Neural cell (in vitro differentiated cells): ENCODE data around the gene OR6C4. TPM values are rescaled to one million over a fixed set of nuclear protein-coding genes. Genes with fewer than 3 reads are reported as not detected.
"Not testable (repeated sequence)": the region's sequence is repeated elsewhere in the genome, so short reads cannot be mapped to it uniquely, and the experiment has no call there.

Experiments
- H2AFZ ChIP-seq: fragments of 200-600, 300-800 bp; sonication (generic), shearing (Covaris generic); 2 replicates; pipeline ENCODE4 v1.6.0; 2014; ENCODE audit warnings: low read depth, mild to moderate bottlenecking, antibody characterized with exemption, low read length, moderate library complexity
- H3F3A ChIP-seq: fragments of 200-600 bp; shearing (Covaris generic); 2 replicates; pipeline ENCODE4 v1.6.1; 2016; ENCODE audit warnings: mild to moderate bottlenecking, moderate library complexity, mixed read lengths, antibody characterized with exemption, low read length; ENCODE audit not compliant: insufficient read depth, poor library complexity, severe bottlenecking
- H3K27ac ChIP-seq: fragments of 200-600, 300-800 bp; sonication (generic), shearing (Covaris generic); 2 replicates; pipeline ENCODE4 v1.5.1; 2014; ENCODE audit warnings: mild to moderate bottlenecking, low read length, moderate library complexity
- H3K27me3 ChIP-seq: fragments of 300-800, 200-600 bp; sonication (generic), shearing (Covaris generic); 2 replicates; pipeline ENCODE4 v1.6.0; 2014; ENCODE audit warnings: mild to moderate bottlenecking, low read depth, low read length, moderate library complexity; ENCODE audit not compliant: insufficient read depth
- H3K36me3 ChIP-seq: fragments of 300-800, 200-600 bp; sonication (generic), shearing (Covaris generic); 2 replicates; pipeline ENCODE4 v1.5.1; 2014; ENCODE audit warnings: mild to moderate bottlenecking, antibody characterized with exemption, low read length, moderate library complexity; ENCODE audit not compliant: insufficient read depth
- H3K4me2 ChIP-seq: fragments of 300-800, 200-600 bp; sonication (generic), shearing (Covaris generic); 2 replicates; pipeline ENCODE4 v1.6.0; 2014; ENCODE audit warnings: mild to moderate bottlenecking, low read length
- H3K4me3 ChIP-seq: fragments of 300-800, 200-600 bp; sonication (generic), shearing (Covaris generic); 2 replicates; pipeline ENCODE4 v1.5.1; 2014; ENCODE audit warnings: mild to moderate bottlenecking, low read length, moderate library complexity
- H3K79me2 ChIP-seq: fragments of 200-600 bp; shearing (Covaris generic); replicated peaks from 2 replicates; pipeline ENCODE4 v1.6.0; 2014; ENCODE audit warnings: mild to moderate bottlenecking, low read length, moderate library complexity; ENCODE audit not compliant: insufficient read depth
- H3K9ac ChIP-seq: fragments of 300-800, 200-600 bp; sonication (generic), shearing (Covaris generic); 2 replicates; pipeline ENCODE4 v1.6.1; 2016; ENCODE audit warnings: mild to moderate bottlenecking, low read length, mixed read lengths
- H3K9me2 ChIP-seq: fragments of 200-600 bp; shearing (Covaris generic); 2 replicates; pipeline ENCODE4 v1.6.1; 2016; ENCODE audit warnings: mild to moderate bottlenecking, low read length, mixed read lengths; ENCODE audit not compliant: insufficient read depth
- H3K9me3 ChIP-seq: fragments of 200-600, 300-800 bp; sonication (generic), shearing (Covaris generic); 2 replicates; pipeline ENCODE4 v1.6.1; 2016; ENCODE audit warnings: mild to moderate bottlenecking, mixed run types, low read length, moderate library complexity, mixed read lengths
- H4K20me1 ChIP-seq: fragments of 200-600 bp; shearing (Covaris generic); 2 replicates; pipeline ENCODE4 v1.6.1; 2016; ENCODE audit warnings: mild to moderate bottlenecking, mixed run types; ENCODE audit not compliant: insufficient read depth
- EZH2 ChIP-seq: fragments of 200-600, 300-800 bp; shearing (Covaris generic), sonication (generic); IDR thresholded peaks from 2 replicates; pipeline ENCODE4 v1.6.1; 2014; ENCODE audit warnings: antibody characterized with exemption, low read length, borderline replicate concordance, mild to moderate bottlenecking; ENCODE audit not compliant: insufficient read depth, poor library complexity, severe bottlenecking
- POLR2AphosphoS5 ChIP-seq: IDR thresholded peaks from 2 replicates; pipeline ENCODE4 v1.6.1; 2012
- RAD21 ChIP-seq: fragments of 450-650 bp; conservative IDR thresholded peaks from 2 replicates; pipeline ENCODE4 v1.6.1; 2014; ENCODE audit warnings: antibody characterized with exemption, mild to moderate bottlenecking, moderate library complexity
- SMC3 ChIP-seq: fragments of 450-650 bp; conservative IDR thresholded peaks from 2 replicates; pipeline ENCODE4 v1.6.1; 2014; ENCODE audit warnings: antibody characterized with exemption, mild to moderate bottlenecking, moderate library complexity; ENCODE audit not compliant: poor library complexity
- polyA plus RNA-seq: library from polyadenylated mRNA; depleted of rRNA; stranded (reverse); fragments of >200 nt; gene quantifications from 2 replicates; pipeline ENCODE4 v1.2.3, GENCODE V29; 2014
- TF ChIP-seq, protein P1 (sequence below): IDR thresholded peaks from 2 replicates; pipeline ENCODE4 v1.6.1; 2012; ENCODE audit warnings: borderline replicate concordance

OR6C4 gene
- polyA plus RNA-seq, 1 donor from 2014 or later = not detected

DNA sequence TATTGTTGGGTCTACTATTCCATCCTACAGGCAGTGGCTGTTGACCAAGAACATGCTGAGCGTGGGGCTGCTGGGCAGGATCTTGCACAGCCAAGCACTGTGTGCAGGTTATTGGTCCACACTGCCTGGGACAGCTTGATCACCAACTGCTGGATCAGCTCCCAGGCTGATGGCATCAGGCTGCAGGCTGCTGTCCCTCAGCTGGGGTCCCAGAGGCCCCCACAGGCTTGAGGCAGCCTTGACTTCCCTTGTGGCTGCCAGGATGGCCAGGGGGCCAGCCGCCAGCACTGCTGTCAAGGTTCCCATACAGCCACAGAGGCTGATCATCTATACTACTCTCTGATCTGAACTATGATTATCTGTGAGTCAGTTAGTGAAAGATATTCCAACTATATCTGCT lies 32.7 kb downstream of the OR6C4 start:
- H3K9ac ChIP-seq = no peak overlapping the region

DNA sequence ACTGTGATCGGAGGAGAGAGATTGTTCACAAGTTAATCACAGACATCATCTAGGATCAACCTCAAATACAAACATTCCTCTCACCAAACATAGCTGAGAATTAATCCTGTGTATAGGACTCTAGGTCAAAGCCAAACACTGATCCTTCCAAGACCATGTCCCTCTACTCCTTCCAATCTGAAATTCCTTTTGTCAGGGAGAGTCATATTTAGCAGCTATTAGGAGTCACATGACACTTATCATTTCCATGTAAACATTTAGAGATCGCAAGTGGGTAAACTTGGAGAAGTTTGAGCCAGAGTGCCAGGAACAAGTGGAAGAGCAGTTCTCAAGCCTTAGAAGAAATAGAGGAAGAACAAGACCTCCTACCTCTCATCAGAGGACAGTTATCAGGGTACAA lies 36.4 kb downstream of the OR6C4 start:
- H3K36me3 ChIP-seq = no peaks in the 10 kb centered on the region
- H2AFZ ChIP-seq = no peak overlapping the region
- no peaks in the 10 kb centered on the region for H3F3A ChIP-seq
- H3K9me2 ChIP-seq = no peaks in the 10 kb centered on the region
- H3K4me3 ChIP-seq = no peak overlapping the region
- no peaks in the 10 kb centered on the region for H3K9me3 ChIP-seq
- H3K9ac ChIP-seq = no peak overlapping the region
- H3K27me3 ChIP-seq = no peaks in the 10 kb centered on the region
- TF ChIP-seq EZH2 (no peak), RAD21 (no peak), POLR2AphosphoS5 (no peak), SMC3 (no peak)
- H3K4me2 ChIP-seq = no peak overlapping the region
- H3K79me2 ChIP-seq = no peaks in the 10 kb centered on the region
- H4K20me1 ChIP-seq = no peaks in the 10 kb centered on the region
- H3K27ac ChIP-seq = no peak overlapping the region

More for the DNA sequence above, 32.7 kb downstream of the OR6C4 start:
- H3K9me3 ChIP-seq = no peaks in the 10 kb centered on the region
- no peaks in the 10 kb centered on the region for H3F3A ChIP-seq
- TF ChIP-seq EZH2 (no peak), SMC3 (no peak)
- TF ChIP-seq, protein P1, sequence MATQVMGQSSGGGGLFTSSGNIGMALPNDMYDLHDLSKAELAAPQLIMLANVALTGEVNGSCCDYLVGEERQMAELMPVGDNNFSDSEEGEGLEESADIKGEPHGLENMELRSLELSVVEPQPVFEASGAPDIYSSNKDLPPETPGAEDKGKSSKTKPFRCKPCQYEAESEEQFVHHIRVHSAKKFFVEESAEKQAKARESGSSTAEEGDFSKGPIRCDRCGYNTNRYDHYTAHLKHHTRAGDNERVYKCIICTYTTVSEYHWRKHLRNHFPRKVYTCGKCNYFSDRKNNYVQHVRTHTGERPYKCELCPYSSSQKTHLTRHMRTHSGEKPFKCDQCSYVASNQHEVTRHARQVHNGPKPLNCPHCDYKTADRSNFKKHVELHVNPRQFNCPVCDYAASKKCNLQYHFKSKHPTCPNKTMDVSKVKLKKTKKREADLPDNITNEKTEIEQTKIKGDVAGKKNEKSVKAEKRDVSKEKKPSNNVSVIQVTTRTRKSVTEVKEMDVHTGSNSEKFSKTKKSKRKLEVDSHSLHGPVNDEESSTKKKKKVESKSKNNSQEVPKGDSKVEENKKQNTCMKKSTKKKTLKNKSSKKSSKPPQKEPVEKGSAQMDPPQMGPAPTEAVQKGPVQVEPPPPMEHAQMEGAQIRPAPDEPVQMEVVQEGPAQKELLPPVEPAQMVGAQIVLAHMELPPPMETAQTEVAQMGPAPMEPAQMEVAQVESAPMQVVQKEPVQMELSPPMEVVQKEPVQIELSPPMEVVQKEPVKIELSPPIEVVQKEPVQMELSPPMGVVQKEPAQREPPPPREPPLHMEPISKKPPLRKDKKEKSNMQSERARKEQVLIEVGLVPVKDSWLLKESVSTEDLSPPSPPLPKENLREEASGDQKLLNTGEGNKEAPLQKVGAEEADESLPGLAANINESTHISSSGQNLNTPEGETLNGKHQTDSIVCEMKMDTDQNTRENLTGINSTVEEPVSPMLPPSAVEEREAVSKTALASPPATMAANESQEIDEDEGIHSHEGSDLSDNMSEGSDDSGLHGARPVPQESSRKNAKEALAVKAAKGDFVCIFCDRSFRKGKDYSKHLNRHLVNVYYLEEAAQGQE = no peak
- H3K9me2 ChIP-seq = no peaks in the 10 kb centered on the region
- H3K27me3 ChIP-seq = no peaks in the 10 kb centered on the region
- H3K36me3 ChIP-seq = no peaks in the 10 kb centered on the region
- H3K27ac ChIP-seq = no peak overlapping the region
- H3K4me3 ChIP-seq = no peak overlapping the region
- no peaks in the 10 kb centered on the region for H3K79me2 ChIP-seq
- no peaks in the 10 kb centered on the region for H4K20me1 ChIP-seq
- H2AFZ ChIP-seq = no peak overlapping the region
- no peak overlapping the region for H3K4me2 ChIP-seq

DNA sequence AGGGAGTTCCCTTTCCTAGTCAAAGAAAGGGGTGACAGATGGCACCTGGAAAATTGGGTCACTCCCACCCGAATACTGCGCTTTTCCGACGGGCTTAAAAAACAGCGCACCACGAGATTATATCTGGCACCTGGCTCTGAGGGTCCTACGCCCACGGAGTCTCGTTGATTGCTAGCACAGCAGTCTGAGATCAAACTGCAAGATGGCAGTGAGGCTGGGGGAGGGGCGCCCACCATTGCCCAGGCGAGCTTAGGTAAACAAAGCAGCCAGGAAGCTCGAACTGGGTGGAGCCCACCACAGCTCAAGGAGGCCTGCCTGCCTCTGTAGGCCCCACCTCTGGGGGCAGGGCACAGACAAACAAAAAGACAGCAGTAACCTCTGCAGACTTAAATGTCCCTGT lies 40.8 kb downstream of the OR6C4 start:
- not testable (repeated sequence) for H3K9ac ChIP-seq, H3K36me3 ChIP-seq, H2AFZ ChIP-seq, H3K27ac ChIP-seq, H3F3A ChIP-seq, H3K4me3 ChIP-seq, H3K9me3 ChIP-seq, H3K4me2 ChIP-seq, H4K20me1 ChIP-seq, H3K27me3 ChIP-seq, H3K79me2 ChIP-seq, H3K9me2 ChIP-seq

Other genes with a start within 250 kb of the OR6C4 start
- gene OR6C1, start 235.3 kb upstream of the OR6C4 start, polyA plus RNA-seq = not detected in 2 replicates
- gene OR6C3, start 218.9 kb upstream of the OR6C4 start, polyA plus RNA-seq = not detected in 2 replicates
- not detected in 2 replicates for gene OR6C75, start 186.6 kb upstream of the OR6C4 start, polyA plus RNA-seq
- gene OR6C65, start 149.1 kb upstream of the OR6C4 start, polyA plus RNA-seq = not detected in 2 replicates
- gene OR6C76, start 123.3 kb upstream of the OR6C4 start, polyA plus RNA-seq = not detected in 2 replicates
- gene OR6C2, start 105.5 kb upstream of the OR6C4 start, polyA plus RNA-seq = not detected in 2 replicates
- not detected in 2 replicates for gene OR6C70, start 79.5 kb upstream of the OR6C4 start, polyA plus RNA-seq
- gene OR6C68, start 57.2 kb upstream of the OR6C4 start, polyA plus RNA-seq = not detected in 2 replicates
- not detected in 2 replicates for gene OR2AP1, start 22.9 kb downstream of the OR6C4 start, polyA plus RNA-seq
- not detected in 2 replicates for gene OR10P1, start 87.3 kb downstream of the OR6C4 start, polyA plus RNA-seq
- 13.5 and 17.1 TPM in 2 replicates for gene ITGA7, start 158.3 kb downstream of the OR6C4 start, polyA plus RNA-seq
- 217 and 261 TPM in 2 replicates for gene BLOC1S1, start 166.4 kb downstream of the OR6C4 start, polyA plus RNA-seq
- gene RDH5, start 170.8 kb downstream of the OR6C4 start, polyA plus RNA-seq = 3.4 and 6.6 TPM in 2 replicates
- gene CD63, start 179.4 kb downstream of the OR6C4 start, polyA plus RNA-seq = 217 and 246 TPM in 2 replicates
- gene GDF11, start 193.5 kb downstream of the OR6C4 start, polyA plus RNA-seq = 14.7 and 16.0 TPM in 2 replicates